Measurements from ENCODE around the gene UNCX.

Gene UNCX

GRCh38 chr7:1232623-1233332 lies at the start of gene UNCX:
Gene UNCX, plus strand, starts transcription at chr7:1232872. Its CDS starts 146 bp downstream, at chr7:1233018.
- H3K4me3 ChIP-seq (ENCODE audit: low read depth, low read length), result peak within 1 kb of the TSS; percentile 93
- DNase-seq (ENCODE audit: low read depth), result peak; percentile 96
- peak; percentile 77 for TF ChIP-seq POLR2A (IDR thresholded peaks at IDR 0.05; ENCODE audit: extremely low read depth, insufficient read length)
- no peak for TF ChIP-seq CTCF (IDR thresholded peaks at IDR 0.05; ENCODE audit: low read depth, low read length)

GRCh38 chr7:1187127-1187526 lies 45.5 kb upstream of the UNCX start:
- H3K4me3 ChIP-seq (ENCODE audit: low read depth, low read length), result no peak overlapping the region
- DNase-seq (ENCODE audit: low read depth), result peak; percentile 37
- peak; percentile 65 for TF ChIP-seq MYC (IDR thresholded peaks at IDR 0.05; ENCODE audit: low read depth, low read length)
- TF ChIP-seq CTCF (IDR thresholded peaks at IDR 0.05; ENCODE audit: low read depth, low read length), result no peak
- no peak for TF ChIP-seq POLR2A (IDR thresholded peaks at IDR 0.05; ENCODE audit: extremely low read depth, insufficient read length)
- peak; percentile 80 for TF ChIP-seq MAX (IDR thresholded peaks at IDR 0.05; ENCODE audit: low read depth, low read length)

- TF ChIP-seq MYC (IDR thresholded peaks at IDR 0.05; ENCODE audit: low read depth, low read length) (no peak), CTCF (IDR thresholded peaks at IDR 0.05; ENCODE audit: low read depth, low read length) (no peak), MAX (IDR thresholded peaks at IDR 0.05; ENCODE audit: low read depth, low read length) (no peak), POLR2A (IDR thresholded peaks at IDR 0.05; ENCODE audit: extremely low read depth, insufficient read length) (no peak)
- no peak for DNase-seq (ENCODE audit: low read depth)
- no peak overlapping the region for H3K4me3 ChIP-seq (ENCODE audit: low read depth, low read length)
These were observed 43.9 kb upstream of the UNCX start for GRCh38 chr7:1188720-1189294.

GRCh38 chr7:1189986-1190772 lies 42.5 kb upstream of the UNCX start:
- no peak overlapping the region for H3K4me3 ChIP-seq (ENCODE audit: low read depth, low read length)
- DNase-seq (ENCODE audit: low read depth), result no peak
- no peak for TF ChIP-seq MAX (IDR thresholded peaks at IDR 0.05; ENCODE audit: low read depth, low read length)
- no peak for TF ChIP-seq POLR2A (IDR thresholded peaks at IDR 0.05; ENCODE audit: extremely low read depth, insufficient read length)
- no peak for TF ChIP-seq CTCF (IDR thresholded peaks at IDR 0.05; ENCODE audit: low read depth, low read length)
- TF ChIP-seq MYC (IDR thresholded peaks at IDR 0.05; ENCODE audit: low read depth, low read length), result no peak

- TF ChIP-seq MYC (IDR thresholded peaks at IDR 0.05; ENCODE audit: low read depth, low read length) (peak; percentile 34; the same call in 1 of the 2 replicates), CTCF (IDR thresholded peaks at IDR 0.05; ENCODE audit: low read depth, low read length) (no peak), MAX (IDR thresholded peaks at IDR 0.05; ENCODE audit: low read depth, low read length) (no peak), POLR2A (IDR thresholded peaks at IDR 0.05; ENCODE audit: extremely low read depth, insufficient read length) (peak; percentile 17)
- H3K4me3 ChIP-seq (ENCODE audit: low read depth, low read length), result peak overlapping the region; percentile 46
- peak; percentile 99 for DNase-seq (ENCODE audit: low read depth)
These were observed 40.4 kb upstream of the UNCX start for GRCh38 chr7:1192171-1192676.

Data from NB4 (cell line).